ENCODE data around the gene BTNL8.
A peak's percentile ranks its signal among the peaks of the same experiment; 100 is the strongest.
"Not testable (repeated sequence)": the region's sequence is repeated elsewhere in the genome, so short reads cannot be mapped to it uniquely, and the experiment has no call there.

Gene BTNL8

GRCh38 chr5:180889381-180889780, 9.6 kb upstream of the BTNL8 start:
- no peak overlapping the region for H3K4me3 ChIP-seq (ENCODE audit: low read depth in 1 of 2, low read length in 2 of 2)
- H3K9me3 ChIP-seq (ENCODE audit: control insufficient read depth in 1 of 2, low read length in 2 of 2): peaks cover 0 to 2% of the 10 kb centered on the region in 2 donors
- H3K27me3 ChIP-seq (ENCODE audit: low read depth, low read length): no peaks in the 10 kb centered on the region
- H3K27ac ChIP-seq (ENCODE audit: low read length): no peak overlapping the region
- no peaks in the 10 kb centered on the region for H3K36me3 ChIP-seq (ENCODE audit: control insufficient read depth in 1 of 2, insufficient read depth in 2 of 2, low read length in 2 of 2)
- no peaks in the 10 kb centered on the region for H3K4me1 ChIP-seq (ENCODE audit: control insufficient read depth in 1 of 2, insufficient read depth in 2 of 2, low read length in 2 of 2)

DNA sequence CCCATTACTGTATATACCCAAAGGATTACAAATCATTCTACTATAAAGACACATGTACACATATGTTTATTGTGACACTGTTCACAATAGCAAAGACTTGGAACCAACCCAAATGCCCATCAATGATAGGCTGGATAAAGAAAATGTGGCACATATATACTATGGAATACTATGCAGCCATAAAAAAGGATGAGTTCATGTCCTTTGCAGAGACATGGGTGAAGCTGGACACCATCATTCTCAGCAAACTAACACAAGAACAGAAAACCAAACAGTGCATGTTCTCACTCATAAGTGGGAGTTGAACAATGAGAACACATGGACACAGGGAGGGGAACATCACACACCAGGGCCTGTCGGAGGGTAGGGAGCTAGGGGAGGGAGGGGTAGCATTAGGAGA, 3.6 kb upstream of the BTNL8 start:
- not testable (repeated sequence) for H3K4me3 ChIP-seq (ENCODE audit: low read depth in 1 of 2, low read length in 2 of 2); H3K27ac ChIP-seq (ENCODE audit: low read length)

DNA sequence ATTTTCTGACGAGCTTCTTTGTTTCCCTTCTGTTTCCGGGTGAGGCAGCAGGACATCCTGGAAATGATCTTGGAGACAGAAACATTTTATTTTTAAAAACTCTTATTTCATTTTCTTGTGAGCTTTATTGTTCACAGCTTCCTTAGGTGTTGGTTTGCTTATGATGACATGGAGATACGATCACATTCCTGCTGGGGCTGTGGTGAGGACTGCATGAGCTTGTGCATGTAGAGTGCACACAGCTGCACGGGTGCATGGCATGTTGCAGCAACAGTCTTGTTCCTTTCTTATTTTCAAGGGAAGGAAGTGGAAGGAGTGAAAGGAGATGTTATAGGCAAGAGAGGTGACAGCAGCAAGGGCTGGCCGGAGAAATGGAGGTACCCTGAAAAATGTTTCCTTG, 1.2 kb downstream of the BTNL8 start:
- Histone ChIP-seq H3K27me3 (ENCODE audit: low read depth, low read length) (no peaks in the 10 kb centered on the region), H3K36me3 (ENCODE audit: control insufficient read depth in 1 of 2, insufficient read depth in 2 of 2, low read length in 2 of 2) (no peaks in the 10 kb centered on the region), H3K4me3 (ENCODE audit: low read depth in 1 of 2, low read length in 2 of 2) (peak overlapping the region in 1 of 2 donors; percentile 38), H3K4me1 (ENCODE audit: control insufficient read depth in 1 of 2, insufficient read depth in 2 of 2, low read length in 2 of 2) (no peaks in the 10 kb centered on the region), H3K9me3 (ENCODE audit: control insufficient read depth in 1 of 2, low read length in 2 of 2) (peaks cover 0 to 2% of the 10 kb centered on the region in 2 donors), H3K27ac (ENCODE audit: low read length) (no peak overlapping the region)

More for the DNA sequence above, 3.6 kb upstream of the BTNL8 start:
- not testable (repeated sequence) for H3K27me3 ChIP-seq (ENCODE audit: low read depth, low read length); H3K4me1 ChIP-seq (ENCODE audit: control insufficient read depth in 1 of 2, insufficient read depth in 2 of 2, low read length in 2 of 2); H3K9me3 ChIP-seq (ENCODE audit: control insufficient read depth in 1 of 2, low read length in 2 of 2); H3K36me3 ChIP-seq (ENCODE audit: control insufficient read depth in 1 of 2, insufficient read depth in 2 of 2, low read length in 2 of 2)

GRCh38 chr5:180901319-180902009, 2.5 kb downstream of the BTNL8 start:
- H3K36me3 ChIP-seq (ENCODE audit: control insufficient read depth in 1 of 2, insufficient read depth in 2 of 2, low read length in 2 of 2): no peaks in the 10 kb centered on the region
- no peaks in the 10 kb centered on the region for H3K4me1 ChIP-seq (ENCODE audit: control insufficient read depth in 1 of 2, insufficient read depth in 2 of 2, low read length in 2 of 2)
- H3K27me3 ChIP-seq (ENCODE audit: low read depth, low read length): no peaks in the 10 kb centered on the region
- H3K4me3 ChIP-seq (ENCODE audit: low read depth in 1 of 2, low read length in 2 of 2): no peak overlapping the region
- no peaks in the 10 kb centered on the region for H3K9me3 ChIP-seq (ENCODE audit: control insufficient read depth in 1 of 2, low read length in 2 of 2)
- no peak overlapping the region for H3K27ac ChIP-seq (ENCODE audit: low read length)

DNA sequence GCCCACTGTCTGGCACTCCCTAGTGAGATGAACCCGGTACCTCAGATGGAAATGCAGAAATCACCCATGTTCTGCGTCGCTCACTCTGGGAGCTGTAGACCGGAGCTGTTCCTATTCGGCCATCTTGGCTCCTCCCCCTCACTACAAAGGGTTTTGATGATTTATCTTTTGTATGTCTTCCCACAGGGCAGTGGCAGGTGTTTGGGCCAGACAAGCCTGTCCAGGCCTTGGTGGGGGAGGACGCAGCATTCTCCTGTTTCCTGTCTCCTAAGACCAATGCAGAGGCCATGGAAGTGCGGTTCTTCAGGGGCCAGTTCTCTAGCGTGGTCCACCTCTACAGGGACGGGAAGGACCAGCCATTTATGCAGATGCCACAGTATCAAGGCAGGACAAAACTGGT, 9.4 kb downstream of the BTNL8 start:
- Histone ChIP-seq H3K36me3 (ENCODE audit: control insufficient read depth in 1 of 2, insufficient read depth in 2 of 2, low read length in 2 of 2) (no peaks in the 10 kb centered on the region), H3K9me3 (ENCODE audit: control insufficient read depth in 1 of 2, low read length in 2 of 2) (no peaks in the 10 kb centered on the region), H3K4me3 (ENCODE audit: low read depth in 1 of 2, low read length in 2 of 2) (no peak overlapping the region), H3K4me1 (ENCODE audit: control insufficient read depth in 1 of 2, insufficient read depth in 2 of 2, low read length in 2 of 2) (no peaks in the 10 kb centered on the region), H3K27ac (ENCODE audit: low read length) (no peak overlapping the region), H3K27me3 (ENCODE audit: low read depth, low read length) (no peaks in the 10 kb centered on the region)

- Histone ChIP-seq H3K36me3 (ENCODE audit: control insufficient read depth in 1 of 2, insufficient read depth in 2 of 2, low read length in 2 of 2) (no peaks in the 10 kb centered on the region), H3K27me3 (ENCODE audit: low read depth, low read length) (no peaks in the 10 kb centered on the region), H3K27ac (ENCODE audit: low read length) (no peak overlapping the region), H3K4me1 (ENCODE audit: control insufficient read depth in 1 of 2, insufficient read depth in 2 of 2, low read length in 2 of 2) (no peaks in the 10 kb centered on the region), H3K4me3 (ENCODE audit: low read depth in 1 of 2, low read length in 2 of 2) (no peak overlapping the region), H3K9me3 (ENCODE audit: control insufficient read depth in 1 of 2, low read length in 2 of 2) (no peaks in the 10 kb centered on the region)
These were observed 10.2 kb downstream of the BTNL8 start for GRCh38 chr5:180908998-180909731.

GRCh38 chr5:180909782-180910181, 10.8 kb downstream of the BTNL8 start:
- Histone ChIP-seq H3K4me3 (ENCODE audit: low read depth in 1 of 2, low read length in 2 of 2) (no peak overlapping the region), H3K27ac (ENCODE audit: low read length) (peak overlapping the region; percentile 45)

GRCh38 chr5:180910182-180910581, 11.2 kb downstream of the BTNL8 start:
- no peaks in the 10 kb centered on the region for H3K9me3 ChIP-seq (ENCODE audit: control insufficient read depth in 1 of 2, low read length in 2 of 2)
- no peak overlapping the region for H3K4me3 ChIP-seq (ENCODE audit: low read depth in 1 of 2, low read length in 2 of 2)
- H3K27ac ChIP-seq (ENCODE audit: low read length): peak overlapping the region; percentile 45
- H3K27me3 ChIP-seq (ENCODE audit: low read depth, low read length): no peaks in the 10 kb centered on the region
- H3K4me1 ChIP-seq (ENCODE audit: control insufficient read depth in 1 of 2, insufficient read depth in 2 of 2, low read length in 2 of 2): no peaks in the 10 kb centered on the region
- H3K36me3 ChIP-seq (ENCODE audit: control insufficient read depth in 1 of 2, insufficient read depth in 2 of 2, low read length in 2 of 2): no peaks in the 10 kb centered on the region

More at GRCh38 chr5:180909782-180910181, 10.8 kb downstream of the BTNL8 start:
- no peaks in the 10 kb centered on the region for H3K27me3 ChIP-seq (ENCODE audit: low read depth, low read length)
- H3K9me3 ChIP-seq (ENCODE audit: control insufficient read depth in 1 of 2, low read length in 2 of 2): no peaks in the 10 kb centered on the region
- no peaks in the 10 kb centered on the region for H3K4me1 ChIP-seq (ENCODE audit: control insufficient read depth in 1 of 2, insufficient read depth in 2 of 2, low read length in 2 of 2)
- H3K36me3 ChIP-seq (ENCODE audit: control insufficient read depth in 1 of 2, insufficient read depth in 2 of 2, low read length in 2 of 2): no peaks in the 10 kb centered on the region

DNA sequence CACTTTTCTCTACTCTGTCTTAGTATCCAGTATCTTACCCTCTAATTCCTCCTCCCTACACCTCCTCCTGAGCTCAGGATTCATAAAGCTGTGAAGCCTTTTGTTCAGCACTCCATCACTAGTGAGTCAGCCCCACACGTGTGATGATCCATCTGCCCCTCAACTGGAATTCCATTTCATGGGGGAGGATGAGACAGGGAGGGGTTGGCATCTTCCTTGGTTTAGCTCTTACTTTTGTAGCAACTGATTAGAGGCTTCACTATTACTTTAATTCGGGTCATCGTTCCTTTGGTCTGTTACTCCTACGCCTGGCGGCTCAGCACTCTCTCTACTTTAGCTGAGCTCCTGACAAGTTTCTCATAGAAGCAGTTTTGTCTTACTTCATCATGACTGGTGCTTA, 11.8 kb downstream of the BTNL8 start:
- Histone ChIP-seq H3K9me3 (ENCODE audit: control insufficient read depth in 1 of 2, low read length in 2 of 2) (no peaks in the 10 kb centered on the region), H3K36me3 (ENCODE audit: control insufficient read depth in 1 of 2, insufficient read depth in 2 of 2, low read length in 2 of 2) (no peaks in the 10 kb centered on the region), H3K4me1 (ENCODE audit: control insufficient read depth in 1 of 2, insufficient read depth in 2 of 2, low read length in 2 of 2) (no peaks in the 10 kb centered on the region), H3K4me3 (ENCODE audit: low read depth in 1 of 2, low read length in 2 of 2) (no peak overlapping the region), H3K27me3 (ENCODE audit: low read depth, low read length) (no peaks in the 10 kb centered on the region), H3K27ac (ENCODE audit: low read length) (no peak overlapping the region)

DNA sequence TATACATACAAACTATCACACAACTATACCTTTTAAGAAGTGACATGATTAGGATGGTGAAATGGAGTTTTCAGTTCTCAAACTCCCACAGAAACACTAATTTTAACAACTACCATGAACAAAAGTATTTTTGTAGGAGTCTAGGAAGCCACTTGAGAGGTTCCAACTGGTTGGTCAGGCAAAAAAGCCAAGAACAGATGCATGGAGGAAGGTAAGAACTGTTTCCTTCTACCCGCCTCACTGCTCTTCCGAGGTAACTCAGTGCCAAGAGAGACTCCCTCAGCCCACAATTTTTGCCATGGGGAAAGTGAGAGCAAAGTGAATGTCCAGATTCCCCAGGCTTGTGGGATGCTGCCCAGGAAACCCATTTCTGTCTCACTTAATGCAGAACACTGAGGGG, 15.7 kb downstream of the BTNL8 start:
- no peaks in the 10 kb centered on the region for H3K27me3 ChIP-seq (ENCODE audit: low read depth, low read length)
- H3K27ac ChIP-seq (ENCODE audit: low read length): no peak overlapping the region
- H3K36me3 ChIP-seq (ENCODE audit: control insufficient read depth in 1 of 2, insufficient read depth in 2 of 2, low read length in 2 of 2): no peaks in the 10 kb centered on the region
- H3K4me1 ChIP-seq (ENCODE audit: control insufficient read depth in 1 of 2, insufficient read depth in 2 of 2, low read length in 2 of 2): no peaks in the 10 kb centered on the region
- H3K4me3 ChIP-seq (ENCODE audit: low read depth in 1 of 2, low read length in 2 of 2): no peak overlapping the region
- no peaks in the 10 kb centered on the region for H3K9me3 ChIP-seq (ENCODE audit: control insufficient read depth in 1 of 2, low read length in 2 of 2)

GRCh38 chr5:180915924-180916323, 17.0 kb downstream of the BTNL8 start:
- Histone ChIP-seq H3K27me3 (ENCODE audit: low read depth, low read length) (no peaks in the 10 kb centered on the region), H3K27ac (ENCODE audit: low read length) (no peak overlapping the region), H3K9me3 (ENCODE audit: control insufficient read depth in 1 of 2, low read length in 2 of 2) (no peaks in the 10 kb centered on the region), H3K36me3 (ENCODE audit: control insufficient read depth in 1 of 2, insufficient read depth in 2 of 2, low read length in 2 of 2) (no peaks in the 10 kb centered on the region), H3K4me1 (ENCODE audit: control insufficient read depth in 1 of 2, insufficient read depth in 2 of 2, low read length in 2 of 2) (no peaks in the 10 kb centered on the region), H3K4me3 (ENCODE audit: low read depth in 1 of 2, low read length in 2 of 2) (no peak overlapping the region)
